Kidney (tissue), 14 donors: ENCODE results near the gene KLF7. TPM values are rescaled to one million over a fixed set of nuclear protein-coding genes. Genes with fewer than 3 reads are reported as not detected.

Experiments
- DNase-seq, 5 donors: peaks; one replicate each; pipeline ENCODE4 v3.0.0-alpha.2; 2013 to 2020
- FAIRE-seq: peaks from 2 replicates; lab custom pipeline; 2012; peaks lifted over from hg19 to GRCh38; lab: Jason Lieb, UNC
- H3K27ac ChIP-seq, 2 donors: one replicate each; pipeline ENCODE4 v1.7.0; 2013; ENCODE audit warnings: low read depth in 2 of 2, low read length in 2 of 2, inconsistent platforms in 1 of 2
- H3K27me3 ChIP-seq: one replicate; pipeline ENCODE4 v1.7.1; 2013; ENCODE audit warnings: low read length, inconsistent platforms; ENCODE audit not compliant: control insufficient read depth, insufficient read depth
- H3K36me3 ChIP-seq, 3 donors: one replicate each; pipeline versions ENCODE4 v1.7.0 to v1.7.1; 2013; ENCODE audit warnings: low read length in 3 of 3, control low read depth in 1 of 3, inconsistent platforms in 1 of 3; ENCODE audit not compliant: insufficient read depth in 3 of 3, control insufficient read depth in 2 of 3
- H3K4me1 ChIP-seq, 3 donors: one replicate each; pipeline versions ENCODE4 v1.7.0 to v1.7.1; 2013; ENCODE audit warnings: low read length in 3 of 3, inconsistent platforms in 1 of 3, low read depth in 1 of 3; ENCODE audit not compliant: control insufficient read depth in 2 of 3, insufficient read depth in 2 of 3
- H3K4me3 ChIP-seq, 3 donors: one replicate each; pipeline versions ENCODE4 v1.7.0 to v1.8.1; 2013; ENCODE audit warnings: low read length in 3 of 3, control low read depth in 1 of 3, inconsistent platforms in 1 of 3
- H3K9ac ChIP-seq, 3 donors: one replicate each; pipeline versions ENCODE4 v1.7.0 to v1.7.1; 2013; ENCODE audit warnings: low read length in 3 of 3, control low read depth in 1 of 3, inconsistent platforms in 1 of 3
- H3K9me3 ChIP-seq, 3 donors: one replicate each; pipeline versions ENCODE4 v1.7.0 to v1.7.1; 2013; ENCODE audit warnings: low read length in 3 of 3, control low read depth in 1 of 3, inconsistent platforms in 1 of 3; ENCODE audit not compliant: control insufficient read depth in 2 of 3, insufficient read depth in 1 of 3
- intact Hi-C: fragments of 100-400 bp; cut with DNase I; formaldehyde crosslinking; loops from one replicate; pipeline ENCODE4 v1.11.1; 2022
- polyA plus RNA-seq: library from polyadenylated mRNA; stranded (reverse); fragments of 350-450 nt; fragmentation: Illumina TruSeq; extraction: RNeasy Lipid Tissue Mini Kit (QIAGEN cat#74804); gene quantifications from one replicate; pipeline ENCODE4 v1.2.3, GENCODE V29; 2014; ENCODE audit warnings: low read depth, low replicate concordance; ENCODE audit not compliant: insufficient read depth
- total RNA-seq: library from RNA; stranded (reverse); fragmentation: NEBNext Ultra II Directional; extraction: Animal tissue kit (Norgen Biotek cat#: 25700); gene quantifications from one replicate; pipeline ENCODE4 v1.2.1, GENCODE V29; 2021
- TF ChIP-seq, protein P1 (sequence below): IDR thresholded peaks from 3 replicates; pipeline ENCODE4 v1.5.1; 2012; ENCODE audit warnings: mild to moderate bottlenecking, moderate library complexity, borderline replicate concordance; ENCODE audit not compliant: insufficient read depth; ENCODE audit errors: extremely low read depth
- donor health status: control.
- donor health status: control.
- donor health status: control.
- donor health status: control.
- donor health status: control.
- donor health status: DM: yes; HTN: yes; CAD: no.
- donor health status: Normal renal cell carcinoma (clear cell type).

The KLF7 gene
- total and polyA plus RNA-seq, 2 donors from 2014 or later = 2.9 to 61.5 TPM

DNA sequence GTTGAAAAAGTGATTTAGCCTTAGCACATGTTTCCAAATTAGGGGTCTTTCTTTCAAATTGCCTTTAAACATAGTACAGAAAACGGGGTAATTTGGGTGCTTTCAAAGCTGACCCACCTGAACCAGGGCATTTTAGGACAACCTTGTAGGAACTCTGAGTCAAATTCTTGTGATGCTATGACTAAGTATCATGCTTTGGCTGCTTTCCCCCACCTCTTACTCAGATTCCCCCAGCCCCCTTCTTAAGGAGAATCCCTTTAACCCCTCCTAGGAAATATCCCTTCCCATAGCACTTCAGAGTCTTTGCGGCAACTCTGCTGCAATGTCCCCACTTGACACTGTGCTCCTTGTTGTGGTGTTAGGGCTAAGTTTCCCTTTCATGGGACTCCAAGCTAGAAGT is 18.6 kb upstream of the KLF7 start:
- no peak for DNase-seq
- Histone ChIP-seq H3K27me3 (no peaks in the 10 kb centered on the region), H3K36me3 (no peaks in the 10 kb centered on the region), H3K4me1 (no peaks in the 10 kb centered on the region), H3K4me3 (no peak overlapping the region), H3K9ac (no peak overlapping the region), H3K27ac (no peak overlapping the region), H3K9me3 (peaks cover 0 to 2% (median 0%) of the 10 kb centered on the region in 3 donors)
- TF ChIP-seq, protein P1, sequence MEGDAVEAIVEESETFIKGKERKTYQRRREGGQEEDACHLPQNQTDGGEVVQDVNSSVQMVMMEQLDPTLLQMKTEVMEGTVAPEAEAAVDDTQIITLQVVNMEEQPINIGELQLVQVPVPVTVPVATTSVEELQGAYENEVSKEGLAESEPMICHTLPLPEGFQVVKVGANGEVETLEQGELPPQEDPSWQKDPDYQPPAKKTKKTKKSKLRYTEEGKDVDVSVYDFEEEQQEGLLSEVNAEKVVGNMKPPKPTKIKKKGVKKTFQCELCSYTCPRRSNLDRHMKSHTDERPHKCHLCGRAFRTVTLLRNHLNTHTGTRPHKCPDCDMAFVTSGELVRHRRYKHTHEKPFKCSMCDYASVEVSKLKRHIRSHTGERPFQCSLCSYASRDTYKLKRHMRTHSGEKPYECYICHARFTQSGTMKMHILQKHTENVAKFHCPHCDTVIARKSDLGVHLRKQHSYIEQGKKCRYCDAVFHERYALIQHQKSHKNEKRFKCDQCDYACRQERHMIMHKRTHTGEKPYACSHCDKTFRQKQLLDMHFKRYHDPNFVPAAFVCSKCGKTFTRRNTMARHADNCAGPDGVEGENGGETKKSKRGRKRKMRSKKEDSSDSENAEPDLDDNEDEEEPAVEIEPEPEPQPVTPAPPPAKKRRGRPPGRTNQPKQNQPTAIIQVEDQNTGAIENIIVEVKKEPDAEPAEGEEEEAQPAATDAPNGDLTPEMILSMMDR = no peak
- intact Hi-C loops = no loop called here
- FAIRE-seq = no peak

DNA sequence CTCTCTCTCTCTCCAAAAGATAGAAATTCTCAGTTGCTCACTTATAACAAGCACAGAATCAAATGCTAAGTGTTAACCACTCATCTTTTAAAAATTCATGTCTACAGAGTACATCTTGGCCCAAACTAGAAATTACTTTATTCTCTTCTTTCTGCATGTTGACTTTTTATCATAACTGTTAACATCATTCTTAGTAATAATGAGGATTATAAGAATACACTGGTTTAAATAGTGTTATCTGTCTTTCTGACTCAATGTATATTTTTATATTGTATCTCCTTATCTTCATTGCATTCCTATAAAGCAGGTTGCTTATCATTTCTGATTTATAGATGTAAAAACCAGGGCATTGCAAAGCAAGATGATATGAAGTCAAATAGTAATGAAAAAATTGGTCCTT is 17.8 kb upstream of the KLF7 start:
- Histone ChIP-seq H3K9me3 (peaks cover 0 to 2% (median 0%) of the 10 kb centered on the region in 3 donors), H3K9ac (no peak overlapping the region), H3K36me3 (no peaks in the 10 kb centered on the region), H3K27ac (no peak overlapping the region), H3K27me3 (no peaks in the 10 kb centered on the region), H3K4me3 (no peak overlapping the region), H3K4me1 (no peaks in the 10 kb centered on the region)
- intact Hi-C loops = no loop called here
- TF ChIP-seq, protein P1 = no peak
- FAIRE-seq (no peak), DNase-seq (no peak)

DNA sequence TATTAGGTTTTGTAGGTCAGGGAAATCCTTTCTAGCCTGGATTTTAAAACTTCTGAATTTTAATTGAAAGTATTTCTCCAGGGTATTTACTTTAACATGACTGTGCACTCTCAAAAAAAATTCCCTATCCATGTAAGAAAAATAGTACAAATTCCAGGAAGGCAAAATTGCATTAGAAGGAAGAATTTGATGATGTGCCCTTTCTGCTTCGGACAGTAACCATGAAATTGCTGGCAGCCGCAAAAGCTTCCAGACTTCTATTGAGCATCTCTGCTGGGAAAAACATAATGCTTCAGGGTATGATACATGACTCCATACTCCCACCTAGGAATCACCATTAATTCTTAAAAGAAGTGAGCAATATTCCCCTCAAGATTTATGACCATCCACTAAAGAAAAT is 17.2 kb upstream of the KLF7 start:
- Histone ChIP-seq H3K4me1 (no peaks in the 10 kb centered on the region), H3K36me3 (no peaks in the 10 kb centered on the region), H3K9me3 (peaks cover 0 to 2% (median 0%) of the 10 kb centered on the region in 3 donors), H3K9ac (no peak overlapping the region), H3K27ac (no peak overlapping the region), H3K4me3 (no peak overlapping the region), H3K27me3 (no peaks in the 10 kb centered on the region)
- DNase-seq (no peak), FAIRE-seq (no peak)
- intact Hi-C loops = no loop called here
- TF ChIP-seq, protein P1 = no peak
